Tibial nerve (tissue), 4 donors: ENCODE data around the gene MMS22L.

Source experiments
- CTCF ChIP-seq, 5 experiments: fragments of 200-600 bp in 3 of 5; fragments of 450-650 bp in 2 of 5; sonication (generic) in 3 of 5; IDR thresholded peaks; one replicate each; pipeline ENCODE4 v1.5.1; 2016 to 2019; ENCODE audit warnings: antibody characterized with exemption in 5 of 5, mild to moderate bottlenecking in 3 of 5, moderate library complexity in 2 of 5
- EP300 ChIP-seq, 2 donors: sonication (generic); formaldehyde crosslinking; IDR thresholded peaks; one replicate each; pipeline ENCODE4 v1.6.1; 2017; ENCODE audit warnings: antibody characterized with exemption in 2 of 2, mild to moderate bottlenecking in 1 of 2
- POLR2A ChIP-seq, 2 donors: fragments of 450-650 bp; IDR thresholded peaks; one replicate each; pipeline ENCODE4 v1.6.1; 2017; ENCODE audit warnings: antibody characterized with exemption in 2 of 2, mild to moderate bottlenecking in 2 of 2, moderate library complexity in 2 of 2

GRCh38 chr6:97305414-97306066 lies 22.5 kb upstream of the MMS22L start:
- TF ChIP-seq CTCF (IDR thresholded peaks at IDR 0.05) (no peak), POLR2A (IDR thresholded peaks at IDR 0.05) (no peak), EP300 (IDR thresholded peaks at IDR 0.05) (no peak)
